NCI-H510A (cell line): Measurements from ENCODE around the gene FLVCR1.

Experiments used
- DNase-seq: peaks from one replicate; lab custom pipeline; 2025; lab: John Stamatoyannopoulos, UW

Gene FLVCR1

DNA sequence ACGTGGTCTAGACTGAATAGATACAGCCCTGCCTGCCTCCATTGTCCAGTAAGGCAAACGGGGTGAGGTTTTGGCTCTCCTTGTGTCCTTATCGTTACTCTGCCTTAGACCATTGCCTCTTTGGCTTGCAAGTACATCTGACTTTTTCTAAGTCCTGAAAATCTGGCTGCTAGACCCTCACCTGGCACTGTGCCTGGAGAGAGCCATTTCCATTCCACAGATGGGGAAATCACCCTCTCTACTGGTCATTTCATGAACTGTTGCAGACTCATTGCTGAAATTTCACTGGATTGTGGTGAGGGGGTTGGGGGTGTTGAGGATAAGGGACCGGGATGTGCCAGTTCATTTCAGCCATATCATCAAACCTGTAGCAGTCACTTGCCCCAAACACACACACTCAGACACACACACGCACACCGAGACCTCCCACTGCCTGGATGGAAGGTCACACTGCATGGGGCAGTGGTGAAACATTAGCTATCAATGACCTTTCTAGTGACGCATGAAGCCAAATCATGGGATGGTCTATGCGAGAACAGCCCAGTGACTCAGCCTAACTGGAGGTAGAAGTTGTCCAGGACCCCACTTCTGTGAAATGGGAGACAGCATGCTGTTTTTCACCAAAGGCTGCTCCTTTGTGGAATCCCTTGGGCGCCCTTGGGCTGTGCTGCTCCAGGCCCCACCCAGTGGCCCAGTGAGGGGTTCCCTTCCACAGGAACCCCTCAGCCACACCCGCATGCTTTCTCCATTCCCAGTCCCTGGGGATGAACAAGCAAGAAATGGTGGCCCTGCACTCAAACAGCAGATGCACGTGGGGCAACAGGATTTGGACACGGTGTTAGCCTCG is 57.4 kb downstream of the FLVCR1 start:
- no peak for DNase-seq

- no peak for DNase-seq
Observed at GRCh38 chr1:212916481-212917133, 58.5 kb downstream of the FLVCR1 start.

GRCh38 chr1:212917134-212917485 is 59.0 kb downstream of the FLVCR1 start:
- no peak for DNase-seq

DNA sequence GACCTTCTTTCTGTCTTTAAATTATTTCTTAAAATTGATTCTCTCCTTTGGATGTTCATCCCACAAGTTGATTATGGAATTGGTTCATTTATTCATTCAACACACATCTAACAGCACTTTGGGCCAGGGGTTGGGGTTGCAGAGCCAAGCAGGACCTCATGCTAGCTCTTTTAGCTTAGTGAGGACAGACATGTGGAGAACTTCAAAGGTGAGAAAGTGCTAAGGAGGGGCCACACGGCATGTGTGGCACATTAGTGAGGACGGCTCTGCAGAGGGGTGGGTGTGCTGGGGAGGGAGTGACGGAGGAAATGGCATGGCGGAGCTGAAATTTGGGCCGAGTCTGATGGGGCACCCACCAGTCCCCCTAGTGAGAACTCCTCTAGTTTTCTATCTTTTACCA is 59.8 kb downstream of the FLVCR1 start:
- no peak for DNase-seq

GRCh38 chr1:212918824-212919223 is 60.7 kb downstream of the FLVCR1 start:
- DNase-seq = no peak

DNA sequence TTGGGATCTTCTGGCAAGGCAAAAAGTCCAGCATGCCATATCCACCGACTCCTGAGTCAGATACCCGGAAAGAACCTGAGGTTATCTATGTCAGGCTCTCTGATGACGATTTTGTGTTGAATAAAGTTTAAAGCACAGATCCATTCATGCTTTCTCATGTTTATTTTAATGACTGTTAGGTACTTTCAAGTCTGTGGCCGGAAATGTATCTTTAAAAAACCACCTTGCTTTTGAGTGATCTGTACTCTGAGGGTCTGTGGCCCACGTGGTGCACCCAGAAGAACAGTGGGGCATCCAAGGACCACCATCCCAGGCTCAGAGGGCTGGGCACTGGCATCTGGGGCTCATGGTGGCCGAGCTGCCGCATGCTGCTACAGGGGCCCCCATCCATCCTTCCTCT is 62.2 kb downstream of the FLVCR1 start:
- DNase-seq = no peak

DNA sequence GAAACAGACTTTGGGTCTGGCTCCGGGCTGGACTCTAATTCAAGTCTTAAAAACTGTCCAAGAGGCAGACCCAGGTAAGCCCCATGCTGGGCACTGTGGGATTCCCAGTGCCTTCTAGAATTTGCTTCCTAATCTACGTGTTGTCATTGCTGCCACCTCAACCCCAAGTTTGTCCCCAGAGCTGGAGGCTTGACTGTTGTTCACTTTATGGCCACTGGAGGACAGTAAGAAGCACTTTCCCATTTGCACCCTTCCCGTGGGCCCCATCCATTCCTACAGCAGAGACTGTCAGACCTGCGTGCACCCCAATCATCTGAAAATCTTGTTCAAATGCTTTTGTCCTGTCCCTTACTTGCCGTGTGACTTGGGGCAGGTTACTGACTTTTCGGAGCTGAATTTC is 62.8 kb downstream of the FLVCR1 start:
- no peak for DNase-seq

DNA sequence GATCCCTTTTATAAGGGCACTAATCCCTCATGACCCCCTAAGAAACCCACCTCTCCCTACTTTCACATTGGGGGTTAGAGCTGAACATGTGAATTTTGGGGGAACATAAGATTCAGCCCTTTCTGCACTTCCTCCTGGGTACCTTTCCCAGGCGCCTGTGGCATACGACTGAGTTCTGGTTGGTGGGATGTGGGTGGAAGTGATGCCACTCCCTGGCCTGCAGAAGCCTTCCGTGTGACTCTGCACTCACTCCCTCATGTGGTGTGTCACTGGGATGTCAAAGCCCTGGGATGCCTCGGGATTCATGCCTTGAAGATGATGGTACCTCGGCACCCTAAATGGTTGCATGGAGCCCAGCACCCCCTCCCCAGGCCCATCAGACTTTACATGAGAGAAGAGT is 63.9 kb downstream of the FLVCR1 start:
- no peak for DNase-seq

DNA sequence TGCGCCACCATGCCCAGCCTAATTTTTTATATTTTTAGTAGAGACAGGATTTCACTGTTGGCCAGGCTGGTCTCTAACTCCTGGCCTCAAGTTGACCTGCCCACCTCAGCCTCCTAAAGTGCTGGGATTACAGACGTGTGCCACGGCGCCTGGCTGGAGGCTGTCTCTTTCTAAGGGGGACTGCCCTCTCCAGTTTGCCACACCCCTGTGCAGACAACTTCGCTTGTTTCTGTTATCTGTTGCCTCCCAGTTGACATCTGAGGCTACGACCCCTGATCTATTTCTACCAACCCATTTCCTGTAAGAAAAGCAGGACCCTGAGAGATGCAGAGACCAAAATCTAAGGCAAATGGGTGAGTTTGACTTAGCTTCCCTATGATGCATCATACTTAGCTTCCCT is 68.3 kb downstream of the FLVCR1 start:
- no peak for DNase-seq

DNA sequence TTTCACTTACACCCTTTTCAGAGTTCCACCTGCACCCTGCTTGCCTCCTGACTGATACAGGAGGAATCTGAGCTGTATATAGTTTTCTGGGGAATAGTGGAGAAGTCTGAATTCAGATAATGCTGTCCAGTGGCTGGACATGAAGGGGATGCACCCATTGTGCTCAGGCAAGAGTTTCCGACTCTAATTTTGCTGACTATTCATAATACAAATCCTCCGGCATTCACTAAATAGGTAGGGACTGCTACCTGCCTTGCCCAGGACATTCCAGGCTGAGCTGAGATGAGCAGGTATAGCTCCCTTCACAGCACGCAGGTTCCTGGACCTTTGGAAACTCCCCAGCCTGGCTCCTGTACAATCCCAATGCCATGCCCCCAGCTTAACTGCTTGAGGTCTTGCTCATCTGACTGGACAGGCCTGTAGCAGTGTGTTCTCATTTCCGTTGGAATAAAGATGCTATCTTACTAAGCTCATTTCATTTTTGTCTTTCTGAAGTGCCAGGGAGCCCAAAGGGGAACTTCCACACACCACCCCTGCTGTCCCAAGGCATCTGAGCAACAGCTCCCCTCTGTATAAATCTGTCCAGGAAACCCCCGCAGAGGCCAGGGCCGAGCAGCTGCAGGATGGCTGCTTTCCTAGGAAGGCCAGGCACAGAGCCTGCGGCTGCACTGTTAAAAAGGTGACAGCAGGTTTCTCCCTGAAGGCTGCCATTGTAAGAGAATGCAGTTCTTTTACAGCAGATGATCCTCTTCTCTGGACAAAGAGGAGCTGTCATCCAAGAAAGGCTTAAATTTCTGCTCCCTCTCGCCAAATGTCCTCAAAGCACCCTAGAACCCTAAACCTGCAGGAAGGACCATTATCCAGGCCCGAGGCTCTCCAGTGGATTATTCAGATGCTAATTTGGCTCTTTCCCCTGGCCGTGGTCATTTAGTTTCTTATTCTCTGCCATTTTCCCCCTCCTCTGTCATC is 70.5 kb downstream of the FLVCR1 start:
- no peak for DNase-seq

- no peak for DNase-seq
Observed at GRCh38 chr1:212930986-212931678, 73.1 kb downstream of the FLVCR1 start.

- no peak for DNase-seq
Observed at GRCh38 chr1:212933815-212934471, 75.9 kb downstream of the FLVCR1 start.

DNA sequence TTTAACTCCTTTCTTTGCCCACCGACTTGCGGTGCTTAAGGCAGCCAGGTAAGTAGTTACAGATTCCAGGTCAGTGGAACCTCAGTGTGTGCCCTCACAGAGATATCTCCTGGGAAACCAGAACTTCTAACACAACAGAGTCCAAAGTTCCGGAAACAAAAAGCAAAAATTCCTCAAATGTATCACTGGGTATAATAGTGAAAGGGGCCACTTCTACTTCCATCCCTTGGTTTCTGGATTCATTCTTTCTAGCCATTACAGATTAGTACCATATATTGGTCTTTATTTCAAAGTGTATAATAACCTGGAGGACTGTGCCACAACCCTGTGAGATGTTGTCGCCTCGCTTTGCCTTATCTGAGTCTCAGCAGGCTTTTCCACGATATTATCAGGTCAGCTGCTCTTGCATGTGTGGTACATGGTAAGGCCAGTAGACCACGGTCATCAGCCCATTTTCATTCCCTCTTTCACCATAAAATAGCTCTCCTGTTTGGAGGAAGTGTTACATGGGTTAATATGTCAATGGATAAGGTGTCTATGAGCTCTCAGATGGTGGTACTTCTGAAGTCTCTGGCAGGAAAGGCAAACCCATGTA is 77.4 kb downstream of the FLVCR1 start:
- no peak for DNase-seq

GRCh38 chr1:212937034-212937433 is 79.0 kb downstream of the FLVCR1 start:
- DNase-seq = no peak

DNA sequence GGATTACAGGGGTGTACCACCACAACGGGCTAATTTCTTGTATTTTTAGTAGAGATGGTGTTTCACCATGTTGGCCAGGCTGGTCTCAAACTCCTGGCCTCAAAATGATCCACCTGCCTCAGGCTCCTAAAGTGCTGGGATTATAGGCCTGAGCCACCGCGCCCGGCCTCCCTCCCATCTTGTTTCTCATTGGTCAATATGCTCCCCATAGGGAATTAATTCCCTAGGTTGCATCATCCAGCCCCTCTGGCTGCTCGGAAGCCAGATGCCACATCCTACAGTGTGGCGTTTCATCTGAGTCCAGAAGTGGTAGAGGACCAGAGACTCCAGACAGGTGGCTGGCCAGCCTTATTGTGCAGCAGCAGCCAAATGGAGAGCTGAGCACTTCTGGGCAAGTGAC is 80.8 kb downstream of the FLVCR1 start:
- no peak for DNase-seq

DNA sequence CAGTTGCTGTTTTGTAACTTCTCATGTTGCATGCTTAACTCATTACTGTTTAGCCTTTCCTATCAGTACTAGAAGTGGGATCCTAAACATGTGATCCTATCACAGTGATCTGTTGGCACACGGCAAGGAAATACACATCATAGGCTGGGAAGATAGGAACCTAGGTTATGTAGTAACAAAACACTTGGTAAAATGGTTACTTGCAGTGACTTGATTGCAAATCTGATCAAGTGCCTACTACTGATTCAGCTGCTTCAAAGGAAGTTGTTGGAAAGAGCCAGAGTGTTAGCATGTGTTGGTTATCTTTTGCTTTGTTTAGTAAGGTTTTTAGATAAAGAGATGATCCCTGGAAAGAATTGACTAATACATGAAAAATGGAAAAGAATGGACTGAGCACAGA is 83.4 kb downstream of the FLVCR1 start:
- no peak for DNase-seq

GRCh38 chr1:212942679-212943392 is 84.8 kb downstream of the FLVCR1 start:
- DNase-seq = no peak

- no peak for DNase-seq
Observed at GRCh38 chr1:212943393-212943710, 85.3 kb downstream of the FLVCR1 start.

- DNase-seq = no peak
Observed at GRCh38 chr1:212944229-212944901, 86.3 kb downstream of the FLVCR1 start.

DNA sequence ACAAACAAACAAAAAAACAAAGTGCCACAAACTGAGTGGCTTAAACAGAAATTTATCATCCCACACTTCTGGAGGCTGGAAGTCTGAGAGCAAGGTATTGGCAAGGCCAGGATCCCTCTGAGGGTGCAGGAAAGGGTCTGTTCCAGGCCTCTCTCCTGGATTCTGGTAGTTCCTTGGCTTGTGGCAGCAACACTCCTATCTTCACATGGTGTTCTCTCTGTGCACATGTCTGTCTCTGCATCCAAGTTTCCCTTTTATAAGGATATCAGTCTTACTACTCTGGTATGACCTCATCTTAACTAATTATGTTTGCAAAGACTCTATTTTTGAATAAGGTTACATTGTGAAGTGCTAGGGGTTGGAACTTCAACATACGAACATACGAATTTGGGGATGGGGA is 87.0 kb downstream of the FLVCR1 start:
- DNase-seq = no peak
